Retinal pigment epithelial cell (primary cell): ENCODE results near the gene GLT1D1.

ENCODE experiments used
- DNase-seq: peaks from one replicate; pipeline ENCODE4 v3.0.0-alpha.2; 2010; ENCODE audit warnings: low read depth
- H3K4me3 ChIP-seq: 2 replicates; pipeline ENCODE4 v1.5.1; 2011; ENCODE audit warnings: mild to moderate bottlenecking, low read length, control low read depth, moderate library complexity
- CTCF ChIP-seq: conservative IDR thresholded peaks from 2 replicates; pipeline ENCODE4 v1.5.1; 2011; ENCODE audit warnings: low read depth, low read length, control low read depth, inconsistent platforms

Gene GLT1D1

GRCh38 chr12:128909653-128910052 lies 56.4 kb downstream of the GLT1D1 start:
- TF ChIP-seq CTCF: no peak
- no peak for DNase-seq

GRCh38 chr12:128910629-128911028 lies 57.4 kb downstream of the GLT1D1 start:
- TF ChIP-seq CTCF: no peak
- H3K4me3 ChIP-seq: no peak overlapping the region
- DNase-seq: no peak

More at GRCh38 chr12:128909653-128910052, 56.4 kb downstream of the GLT1D1 start:
- H3K4me3 ChIP-seq: no peak overlapping the region

- TF ChIP-seq CTCF: no peak
- H3K4me3 ChIP-seq: no peak overlapping the region
- no peak for DNase-seq
Measured at GRCh38 chr12:128911861-128912260, 58.6 kb downstream of the GLT1D1 start.

- TF ChIP-seq CTCF: no peak
- DNase-seq: no peak
Measured at GRCh38 chr12:128914908-128915563, 61.8 kb downstream of the GLT1D1 start.

GRCh38 chr12:128916425-128916824 lies 63.1 kb downstream of the GLT1D1 start:
- no peak for DNase-seq
- TF ChIP-seq CTCF: no peak
- H3K4me3 ChIP-seq: no peak overlapping the region

More at GRCh38 chr12:128914908-128915563, 61.8 kb downstream of the GLT1D1 start:
- no peak overlapping the region for H3K4me3 ChIP-seq

- no peak overlapping the region for H3K4me3 ChIP-seq
- no peak for TF ChIP-seq CTCF
- DNase-seq: no peak
Measured at GRCh38 chr12:128918481-128919260, 65.4 kb downstream of the GLT1D1 start.

GRCh38 chr12:128920468-128920867 lies 67.2 kb downstream of the GLT1D1 start:
- peak; percentile 2 for DNase-seq
- TF ChIP-seq CTCF: no peak
- no peak overlapping the region for H3K4me3 ChIP-seq
